ENCODE results near the gene CDKAL1.
A peak's percentile ranks its signal among the peaks of the same experiment; 100 is the strongest.

The CDKAL1 gene

GRCh38 chr6:20939161-20939775 lies 405.0 kb downstream of the CDKAL1 start:
- DNase-seq, result no peak

GRCh38 chr6:20943040-20943627 lies 408.9 kb downstream of the CDKAL1 start:
- DNase-seq, result no peak

GRCh38 chr6:20943922-20944321 lies 409.7 kb downstream of the CDKAL1 start:
- no peak for DNase-seq

- no peak for DNase-seq
These were observed 411.8 kb downstream of the CDKAL1 start for GRCh38 chr6:20946022-20946421.

- no peak for DNase-seq
These were observed 412.6 kb downstream of the CDKAL1 start for GRCh38 chr6:20946890-20947289.

- DNase-seq, result no peak
These were observed 413.7 kb downstream of the CDKAL1 start for GRCh38 chr6:20947977-20948376.

GRCh38 chr6:20948556-20948955 lies 414.3 kb downstream of the CDKAL1 start:
- no peak for DNase-seq

- no peak for DNase-seq
These were observed 414.9 kb downstream of the CDKAL1 start for GRCh38 chr6:20949138-20949537.

- DNase-seq, result peak; percentile 56
These were observed 418.6 kb downstream of the CDKAL1 start for GRCh38 chr6:20952699-20953474.

GRCh38 chr6:20954315-20954714 lies 420.1 kb downstream of the CDKAL1 start:
- no peak for DNase-seq

GRCh38 chr6:20955131-20955530 lies 420.9 kb downstream of the CDKAL1 start:
- DNase-seq, result no peak

GRCh38 chr6:20955751-20956150 lies 421.5 kb downstream of the CDKAL1 start:
- no peak for DNase-seq

- no peak for DNase-seq
These were observed 425.8 kb downstream of the CDKAL1 start for GRCh38 chr6:20960067-20960466.

- DNase-seq, result no peak
These were observed 431.0 kb downstream of the CDKAL1 start for GRCh38 chr6:20965276-20965675.

GRCh38 chr6:20965915-20966314 lies 431.7 kb downstream of the CDKAL1 start:
- no peak for DNase-seq

- DNase-seq, result no peak
These were observed 435.3 kb downstream of the CDKAL1 start for GRCh38 chr6:20969551-20969950.

GRCh38 chr6:20976391-20976918 lies 442.2 kb downstream of the CDKAL1 start:
- DNase-seq, result no peak

- DNase-seq, result no peak
These were observed 443.9 kb downstream of the CDKAL1 start for GRCh38 chr6:20978151-20978614.

- no peak for DNase-seq
These were observed 444.8 kb downstream of the CDKAL1 start for GRCh38 chr6:20979076-20979475.

GRCh38 chr6:20983961-20984360 lies 449.7 kb downstream of the CDKAL1 start:
- DNase-seq, result no peak

GRCh38 chr6:20985821-20986220 lies 451.6 kb downstream of the CDKAL1 start:
- no peak for DNase-seq

GRCh38 chr6:20991910-20992309 lies 457.7 kb downstream of the CDKAL1 start:
- DNase-seq, result no peak

- no peak for DNase-seq
These were observed 461.8 kb downstream of the CDKAL1 start for GRCh38 chr6:20996099-20996498.

Data from 8988T (cell line).